Spinal cord (tissue), 10 donors: ENCODE data around the gene NEU2. TPM values are rescaled to one million over a fixed set of nuclear protein-coding genes. Genes with fewer than 3 reads are reported as not detected.

Experiments
- DNase-seq, 6 donors: peaks; one replicate each; pipeline versions ENCODE4 v3.0.0 to v3.0.0-alpha.2; 2013 to 2015; ENCODE audit warnings: low spot score in 6 of 6, low read depth in 4 of 6
- H3K27ac ChIP-seq: one replicate; pipeline ENCODE4 v1.5.1; 2013; ENCODE audit warnings: low read depth, low read length, control low read depth
- H3K27me3 ChIP-seq: one replicate; pipeline ENCODE4 v1.6.1; 2013; ENCODE audit warnings: low read length; ENCODE audit not compliant: control insufficient read depth, insufficient read depth
- H3K36me3 ChIP-seq: one replicate; pipeline ENCODE4 v1.6.1; 2013; ENCODE audit warnings: low read length; ENCODE audit not compliant: control insufficient read depth, insufficient read depth
- H3K4me1 ChIP-seq: one replicate; pipeline ENCODE4 v1.6.1; 2013; ENCODE audit warnings: low read length; ENCODE audit not compliant: control insufficient read depth, insufficient read depth
- H3K4me3 ChIP-seq: one replicate; pipeline ENCODE4 v1.5.1; 2013; ENCODE audit warnings: low read depth, low read length, control low read depth
- H3K9me3 ChIP-seq: one replicate; pipeline ENCODE4 v1.6.1; 2013; ENCODE audit warnings: low read length; ENCODE audit not compliant: control insufficient read depth, insufficient read depth
- WGBS: methylation state at CpG from one replicate; pipeline ENCODE4 v1.1.5; 2013; ENCODE audit warnings: missing lambda C conversion rate; ENCODE audit not compliant: insufficient coverage; 5-methylcytosine and 5-hydroxymethylcytosine counted together
- polyA plus RNA-seq, 2 donors: library from polyadenylated mRNA; unstranded; fragments of 120-200 nt; gene quantifications; one replicate each; pipeline ENCODE4 v1.2.1, GENCODE V29; 2013; ENCODE audit not compliant: insufficient read length in 2 of 2
- total RNA-seq, 2 donors: library from RNA; depleted of rRNA in 1 of 2; stranded (reverse); fragments of 120-200 nt in 1 of 2; fragments of >200 nt in 1 of 2; gene quantifications; one replicate each; pipeline versions ENCODE4 v1.2.3 to v1.2.4, GENCODE V29; 2013 to 2014
- donor health status: healthy.

Gene NEU2
- total and polyA plus RNA-seq, 4 donors, result not detected

DNA sequence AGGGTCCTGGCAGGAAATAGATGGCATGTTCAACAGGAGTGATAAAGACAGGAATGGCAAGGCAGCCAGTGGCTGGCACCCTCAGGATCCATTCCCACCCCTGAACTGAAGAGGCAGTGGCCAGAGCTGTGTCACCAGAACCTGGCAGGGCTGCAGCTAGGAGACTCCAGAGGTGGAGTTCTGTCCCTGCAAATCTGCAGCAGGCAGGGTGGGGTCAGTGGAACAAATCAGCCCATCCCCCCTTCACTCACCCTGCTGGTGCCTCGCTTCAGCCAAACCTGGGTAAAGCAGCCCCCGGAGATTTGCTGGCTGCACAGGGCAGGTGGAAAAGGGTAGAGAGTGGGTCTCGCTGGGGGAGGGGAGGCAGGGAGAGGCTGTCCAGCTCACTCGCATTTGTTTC lies 40.4 kb downstream of the NEU2 start:
- no peak overlapping the region for H3K27ac ChIP-seq

DNA sequence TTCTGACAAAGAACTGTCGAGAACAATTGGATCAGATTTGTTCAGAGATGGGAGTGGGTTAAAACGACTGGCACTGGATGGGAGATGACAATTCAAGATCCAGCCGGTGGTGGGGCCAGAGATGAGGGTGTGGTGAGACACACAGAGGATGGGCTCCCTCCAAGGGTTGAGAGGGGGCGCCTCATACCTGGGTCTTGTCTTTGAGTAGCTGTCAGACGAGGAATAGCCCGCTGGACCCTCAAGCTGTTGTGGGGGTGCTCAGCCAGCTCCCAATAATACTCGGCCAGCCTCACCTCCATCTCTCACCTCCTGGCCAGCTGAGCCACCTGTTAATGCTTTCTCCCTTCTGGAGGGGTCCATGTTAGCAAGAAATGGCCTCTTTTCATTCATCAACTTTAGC lies 41.6 kb downstream of the NEU2 start:
- Histone ChIP-seq H3K27ac (no peak overlapping the region), H3K4me1 (peaks cover 9% of the 10 kb centered on the region), H3K4me3 (no peak overlapping the region), H3K27me3 (no peaks in the 10 kb centered on the region), H3K9me3 (peaks cover 2% of the 10 kb centered on the region), H3K36me3 (no peaks in the 10 kb centered on the region)
- DNase-seq, result no peak
- WGBS, result 80% methylated on average over 6 of the region's 7 CpGs

More for the DNA sequence above, 40.4 kb downstream of the NEU2 start:
- no CpG with 5 or more reads among the region's 4 CpGs for WGBS
- DNase-seq, result no peak
- H3K4me3 ChIP-seq, result no peak overlapping the region
- peaks cover 2% of the 10 kb centered on the region for H3K9me3 ChIP-seq
- H3K27me3 ChIP-seq, result no peaks in the 10 kb centered on the region
- H3K36me3 ChIP-seq, result no peaks in the 10 kb centered on the region
- H3K4me1 ChIP-seq, result peaks cover 9% of the 10 kb centered on the region

DNA sequence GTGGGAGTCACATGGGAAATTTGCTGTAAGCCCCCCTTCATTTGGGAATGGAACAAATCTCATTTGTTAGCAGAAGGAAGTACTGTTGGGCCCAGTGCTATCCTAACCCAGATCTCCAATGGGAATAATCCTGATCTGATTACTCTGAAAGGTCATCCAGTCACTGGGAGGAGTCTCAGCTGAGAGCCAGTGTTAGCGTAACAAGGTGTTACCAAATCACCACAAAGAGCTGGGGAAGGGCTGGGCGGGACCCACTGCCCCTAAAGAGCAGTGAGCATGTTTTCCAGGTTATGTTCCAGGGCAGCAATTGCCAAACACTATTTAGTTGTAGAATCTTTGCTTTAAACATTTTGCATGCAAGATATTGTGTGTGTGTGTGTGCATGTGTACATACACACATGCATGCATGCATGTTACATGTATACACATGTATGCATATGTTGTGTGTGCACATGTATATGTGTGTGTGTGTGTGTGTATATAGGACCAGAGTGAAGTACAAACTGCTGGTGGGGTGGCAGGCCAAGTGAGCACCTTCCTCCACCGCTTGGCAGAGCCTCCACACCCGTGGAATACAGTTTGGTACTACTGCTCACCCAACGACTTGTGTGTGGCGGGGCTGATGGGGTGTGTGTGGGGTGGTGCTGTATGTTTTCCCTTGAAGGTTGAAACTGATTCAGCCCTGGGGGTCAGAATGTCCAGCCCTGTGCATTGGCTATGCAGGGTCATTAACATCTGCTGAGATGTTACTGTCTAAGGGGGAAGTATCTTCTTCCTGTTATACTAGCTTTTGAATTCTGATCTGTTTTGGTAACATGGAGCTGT lies 42.9 kb downstream of the NEU2 start:
- DNase-seq, result no peak
- peaks cover 13% of the 10 kb centered on the region for H3K4me1 ChIP-seq
- H3K27me3 ChIP-seq, result no peaks in the 10 kb centered on the region
- 76% methylated on average over 4 of the region's 6 CpGs for WGBS
- peaks cover 2% of the 10 kb centered on the region for H3K9me3 ChIP-seq
- H3K36me3 ChIP-seq, result no peaks in the 10 kb centered on the region
- no peak overlapping the region for H3K4me3 ChIP-seq
- H3K27ac ChIP-seq, result no peak overlapping the region

DNA sequence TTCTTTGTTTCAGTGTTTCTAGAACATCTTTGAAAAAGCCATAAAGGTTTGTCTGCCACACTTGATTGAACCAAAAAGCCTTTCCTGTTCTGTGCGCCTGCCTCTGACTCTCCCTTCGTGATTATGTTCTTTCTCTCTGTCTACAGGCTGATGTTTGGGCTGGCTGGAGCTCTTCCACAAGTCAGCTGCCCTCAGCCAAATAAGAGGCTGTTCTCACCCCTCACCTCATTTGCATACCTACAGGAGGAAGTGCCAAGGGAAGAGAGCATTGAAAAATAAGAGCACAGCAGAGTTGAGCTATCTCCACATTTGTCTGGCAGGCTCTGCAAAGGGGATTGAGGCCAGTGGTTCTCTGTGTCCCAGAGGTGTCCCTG lies 43.5 kb downstream of the NEU2 start:
- 40% methylated on average over 2 of the region's 2 CpGs for WGBS
- no peaks in the 10 kb centered on the region for H3K27me3 ChIP-seq
- H3K4me1 ChIP-seq, result peaks cover 13% of the 10 kb centered on the region
- H3K36me3 ChIP-seq, result no peaks in the 10 kb centered on the region
- peaks cover 2% of the 10 kb centered on the region for H3K9me3 ChIP-seq
- DNase-seq, result peak in 2 of 6 donors; percentile 64 to 67
- no peak overlapping the region for H3K4me3 ChIP-seq
- no peak overlapping the region for H3K27ac ChIP-seq

DNA sequence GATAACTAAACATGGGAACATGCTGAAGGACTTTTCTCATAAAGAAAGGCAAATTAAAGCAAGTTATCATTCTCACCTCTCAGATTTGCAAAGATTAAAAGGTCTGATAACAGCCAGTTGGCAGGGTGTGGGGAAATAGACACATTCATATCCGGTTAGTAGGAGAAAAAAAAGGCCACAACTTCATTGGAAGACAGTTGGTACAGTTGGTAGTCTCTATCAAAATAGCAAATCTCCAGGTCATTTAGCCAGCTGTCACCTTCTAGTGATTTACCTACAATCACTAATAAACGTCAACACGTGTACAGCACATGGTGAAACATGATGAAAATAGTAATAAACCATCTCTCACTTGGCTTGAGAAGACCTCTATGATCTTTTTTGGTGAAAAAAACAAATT lies 44.3 kb downstream of the NEU2 start:
- H3K27me3 ChIP-seq, result no peaks in the 10 kb centered on the region
- peak in 1 of 6 donors; percentile 14 for DNase-seq
- no peak overlapping the region for H3K27ac ChIP-seq
- H3K4me1 ChIP-seq, result peaks cover 13% of the 10 kb centered on the region
- 71% methylated on average over 1 of the region's 3 CpGs for WGBS
- no peaks in the 10 kb centered on the region for H3K36me3 ChIP-seq
- no peak overlapping the region for H3K4me3 ChIP-seq
- H3K9me3 ChIP-seq, result peaks cover 2% of the 10 kb centered on the region

- peaks cover 24% of the 10 kb centered on the region for H3K4me1 ChIP-seq
- no peak overlapping the region for H3K27ac ChIP-seq
- no peak for DNase-seq
- no peaks in the 10 kb centered on the region for H3K9me3 ChIP-seq
- no peaks in the 10 kb centered on the region for H3K36me3 ChIP-seq
- no peaks in the 10 kb centered on the region for H3K27me3 ChIP-seq
- no peak overlapping the region for H3K4me3 ChIP-seq
- WGBS, result 88% methylated on average over 9 of the region's 10 CpGs
These were observed 47.0 kb downstream of the NEU2 start for GRCh38 chr2:233079473-233079877.

- DNase-seq, result no peak
- no peak overlapping the region for H3K27ac ChIP-seq
- H3K27me3 ChIP-seq, result no peaks in the 10 kb centered on the region
- WGBS, result 75% methylated on average over 17 of the region's 20 CpGs
- no peaks in the 10 kb centered on the region for H3K36me3 ChIP-seq
- no peak overlapping the region for H3K4me3 ChIP-seq
- no peaks in the 10 kb centered on the region for H3K9me3 ChIP-seq
- peaks cover 24% of the 10 kb centered on the region for H3K4me1 ChIP-seq
These were observed 47.7 kb downstream of the NEU2 start for GRCh38 chr2:233079953-233080835.

DNA sequence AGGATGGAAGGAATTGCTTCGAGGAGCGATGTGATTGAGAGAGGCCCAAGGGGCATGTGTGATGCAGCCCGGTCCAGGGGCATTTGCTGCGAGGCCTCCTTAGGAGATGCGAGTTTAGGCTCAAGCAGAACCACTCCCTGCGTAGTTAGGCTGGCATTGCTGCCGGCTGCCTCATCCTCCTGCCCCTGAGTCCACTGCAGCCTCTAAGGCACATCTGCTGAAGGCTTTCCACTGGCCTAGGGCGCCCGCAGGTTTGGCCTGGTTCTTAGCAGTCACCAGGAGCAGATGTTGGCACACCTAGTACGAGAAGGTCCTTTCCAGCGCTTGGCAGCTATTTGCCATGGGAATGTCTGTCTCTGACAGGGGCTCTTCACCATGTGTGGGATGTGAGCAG lies 48.4 kb downstream of the NEU2 start:
- Histone ChIP-seq H3K4me1 (peaks cover 19% of the 10 kb centered on the region), H3K9me3 (no peaks in the 10 kb centered on the region), H3K27me3 (no peaks in the 10 kb centered on the region), H3K4me3 (no peak overlapping the region), H3K27ac (no peak overlapping the region), H3K36me3 (no peaks in the 10 kb centered on the region)
- DNase-seq, result no peak
- 87% methylated on average over 11 of the region's 11 CpGs for WGBS

GRCh38 chr2:233081232-233081730 lies 48.8 kb downstream of the NEU2 start:
- no peaks in the 10 kb centered on the region for H3K36me3 ChIP-seq
- H3K4me1 ChIP-seq, result peaks cover 15% of the 10 kb centered on the region
- no peaks in the 10 kb centered on the region for H3K27me3 ChIP-seq
- DNase-seq, result no peak
- 93% methylated on average over 2 of the region's 9 CpGs for WGBS
- H3K4me3 ChIP-seq, result no peak overlapping the region
- H3K27ac ChIP-seq, result no peak overlapping the region
- no peaks in the 10 kb centered on the region for H3K9me3 ChIP-seq
